GM21515 (cell line): ENCODE measurements around the gene SUFU.
A peak's percentile ranks its signal among the peaks of the same experiment; 100 is the strongest.

ENCODE experiments used
- ATAC-seq: cut with Tn5 transposase; IDR thresholded peaks from one replicate; pipeline ENCODE4 v1.9.1; 2021; ENCODE audit not compliant: unreplicated experiment

Gene SUFU

GRCh38 chr10:102546606-102547320 is 43.0 kb downstream of the SUFU start:
- no peak for ATAC-seq

- no peak for ATAC-seq
Measured at GRCh38 chr10:102549549-102549948, 45.8 kb downstream of the SUFU start.

- no peak for ATAC-seq
Measured at GRCh38 chr10:102550636-102551210, 47.0 kb downstream of the SUFU start.

- ATAC-seq, result no peak
Measured at GRCh38 chr10:102552533-102552932, 48.8 kb downstream of the SUFU start.

- no peak for ATAC-seq
Measured at GRCh38 chr10:102553771-102554170, 50.0 kb downstream of the SUFU start.

GRCh38 chr10:102554531-102554930 is 50.8 kb downstream of the SUFU start:
- ATAC-seq, result no peak

GRCh38 chr10:102555781-102556328 is 52.1 kb downstream of the SUFU start:
- no peak for ATAC-seq

GRCh38 chr10:102557569-102557968 is 53.8 kb downstream of the SUFU start:
- ATAC-seq, result no peak

- ATAC-seq, result no peak
Measured at GRCh38 chr10:102559764-102560163, 56.0 kb downstream of the SUFU start.

GRCh38 chr10:102564209-102564834 is 60.5 kb downstream of the SUFU start:
- ATAC-seq, result no peak

GRCh38 chr10:102565793-102566192 is 62.0 kb downstream of the SUFU start:
- no peak for ATAC-seq

- ATAC-seq, result no peak
Measured at GRCh38 chr10:102578782-102579181, 75.0 kb downstream of the SUFU start.

GRCh38 chr10:102579328-102579727 is 75.6 kb downstream of the SUFU start:
- no peak for ATAC-seq

GRCh38 chr10:102580230-102580629 is 76.5 kb downstream of the SUFU start:
- ATAC-seq, result no peak

GRCh38 chr10:102581401-102581800 is 77.6 kb downstream of the SUFU start:
- ATAC-seq, result no peak

- no peak for ATAC-seq
Measured at GRCh38 chr10:102581981-102582580, 78.3 kb downstream of the SUFU start.

- peak; percentile 79 for ATAC-seq
Measured at GRCh38 chr10:102583435-102584417, 80.0 kb downstream of the SUFU start.

- no peak for ATAC-seq
Measured at GRCh38 chr10:102585026-102585425, 81.3 kb downstream of the SUFU start.

GRCh38 chr10:102586858-102587257 is 83.1 kb downstream of the SUFU start:
- ATAC-seq, result no peak

GRCh38 chr10:102588875-102589274 is 85.1 kb downstream of the SUFU start:
- ATAC-seq, result no peak
